ENCODE measurements around the gene TSPAN4. TPM values are rescaled to one million over a fixed set of nuclear protein-coding genes. Genes with fewer than 3 reads are reported as not detected.
A peak's percentile ranks its signal among the peaks of the same experiment; 100 is the strongest.

TSPAN4 gene
- total and polyA plus RNA-seq, 9 of the 15 experiments (the other 6 are each of a cell fraction or from before 2014, with no cell fraction given): 0.07 to 31.0 (median 15.7) TPM

GRCh38 chr11:797296-798092 lies 45.2 kb upstream of the TSPAN4 start (continued):
- no peak for TF ChIP-seq CREB3 (tag; conservative IDR thresholded peaks at IDR 0.05; ENCODE audit: low read depth)
- no peak for TF ChIP-seq TFE3 (CRISPR knock-in tag; IDR thresholded peaks at IDR 0.05)
- no peak for TF ChIP-seq HNRNPL (IDR thresholded peaks at IDR 0.05; ENCODE audit: low read depth, low read length)
- TF ChIP-seq SRSF3 (IDR thresholded peaks at IDR 0.05; ENCODE audit: insufficient read depth, low read length): no peak
- no peak for TF ChIP-seq PTRF (tag; IDR thresholded peaks at IDR 0.05)
- no peak for TF ChIP-seq HMGN3 (IDR thresholded peaks at IDR 0.05; ENCODE audit: borderline replicate concordance, extremely low read depth, insufficient read length, low read depth, low read length)
- no peak for TF ChIP-seq ZNF3 (CRISPR knock-in tag; IDR thresholded peaks at IDR 0.05)
- no peak for TF ChIP-seq MCM5 (IDR thresholded peaks at IDR 0.05; ENCODE audit: low read depth)
- no peak for TF ChIP-seq ZEB2 (IDR thresholded peaks at IDR 0.05)
- TF ChIP-seq DIDO1 (tag; IDR thresholded peaks at IDR 0.05; ENCODE audit: low read depth): no peak
- no peak for TF ChIP-seq NR2C1 (IDR thresholded peaks at IDR 0.05)
- TF ChIP-seq NR2C1 (tag; IDR thresholded peaks at IDR 0.05): no peak
- TF ChIP-seq TFAP4 (CRISPR knock-in tag; IDR thresholded peaks at IDR 0.05; ENCODE audit: borderline replicate concordance): peak; percentile 95
- TF ChIP-seq NCOA4 (IDR thresholded peaks at IDR 0.05; ENCODE audit: partially characterized antibody): no peak
- TF ChIP-seq NFE2 (IDR thresholded peaks at IDR 0.05; ENCODE audit: low read depth): no peak
- TF ChIP-seq PKNOX1 (IDR thresholded peaks at IDR 0.05): peak; percentile 46
- no peak for TF ChIP-seq ZNF274 (IDR thresholded peaks at IDR 0.05; ENCODE audit: borderline replicate concordance, low read depth, low read length)
- TF ChIP-seq ZBTB8A (IDR thresholded peaks at IDR 0.05; ENCODE audit: partially characterized antibody): no peak
- no peak for TF ChIP-seq MEF2A (IDR thresholded peaks at IDR 0.05; ENCODE audit: control insufficient read depth, low read depth, low read length)

Data from K562 (cell line).